GM23248 (cell line): ENCODE results near the gene HOXB3.

Source experiments
- EZH2 ChIP-seq: fragments of 200-600 bp; sonication (generic); IDR thresholded peaks from 2 replicates; pipeline ENCODE4 v1.6.1; 2018; ENCODE audit warnings: antibody characterized with exemption, mild to moderate bottlenecking; ENCODE audit not compliant: insufficient read depth, poor library complexity, severe bottlenecking
- EZH2phosphoT487 ChIP-seq: fragments of 200-600 bp; sonication (generic); IDR thresholded peaks from 2 replicates; pipeline ENCODE4 v1.6.1; 2018; ENCODE audit warnings: antibody characterized with exemption, moderate library complexity, mild to moderate bottlenecking, low read depth; ENCODE audit not compliant: insufficient read depth

GRCh38 chr17:48608494-48608834 is 18.4 kb upstream of the HOXB3 start:
- TF ChIP-seq EZH2, result no peak
- TF ChIP-seq EZH2phosphoT487, result no peak
